ENCODE measurements around the gene PRSS33.

PRSS33 gene

GRCh38 chr16:2767140-2767731 is 20.1 kb downstream of the PRSS33 start:
- in situ Hi-C loops (cut with HindIII; ENCODE audit: low sequenced_read_pairs): no loop called here

GRCh38 chr16:2766430-2767139 is 20.8 kb downstream of the PRSS33 start:
- in situ Hi-C loops (cut with HindIII; ENCODE audit: low sequenced_read_pairs): no loop called here

- in situ Hi-C loops (cut with HindIII; ENCODE audit: low sequenced_read_pairs): no loop called here
These were observed 21.6 kb downstream of the PRSS33 start for GRCh38 chr16:2765462-2766404.

- in situ Hi-C loops (cut with HindIII; ENCODE audit: low sequenced_read_pairs): no loop called here
These were observed 22.6 kb downstream of the PRSS33 start for GRCh38 chr16:2764718-2765117.

GRCh38 chr16:2763173-2763572 is 24.2 kb downstream of the PRSS33 start:
- in situ Hi-C loops (cut with HindIII; ENCODE audit: low sequenced_read_pairs): no loop called here

- in situ Hi-C loops (cut with HindIII; ENCODE audit: low sequenced_read_pairs): no loop called here
These were observed 24.6 kb downstream of the PRSS33 start for GRCh38 chr16:2762711-2763110.

- in situ Hi-C loops (cut with HindIII; ENCODE audit: low sequenced_read_pairs): no loop called here
These were observed 25.3 kb downstream of the PRSS33 start for GRCh38 chr16:2761886-2762583.

GRCh38 chr16:2761472-2761871 is 25.9 kb downstream of the PRSS33 start:
- in situ Hi-C loops (cut with HindIII; ENCODE audit: low sequenced_read_pairs): no loop called here

GRCh38 chr16:2757344-2757743 is 30.0 kb downstream of the PRSS33 start:
- in situ Hi-C loops (cut with HindIII; ENCODE audit: low sequenced_read_pairs): no loop called here

- in situ Hi-C loops (cut with HindIII; ENCODE audit: low sequenced_read_pairs): no loop called here
These were observed 30.9 kb downstream of the PRSS33 start for GRCh38 chr16:2756288-2757015.

GRCh38 chr16:2755158-2755557 is 32.2 kb downstream of the PRSS33 start:
- in situ Hi-C loops (cut with HindIII; ENCODE audit: low sequenced_read_pairs): no loop called here

- in situ Hi-C loops (cut with HindIII; ENCODE audit: low sequenced_read_pairs): no loop called here
These were observed 33.7 kb downstream of the PRSS33 start for GRCh38 chr16:2753733-2754020.

GRCh38 chr16:2752850-2753732 is 34.3 kb downstream of the PRSS33 start:
- in situ Hi-C loops (cut with HindIII; ENCODE audit: low sequenced_read_pairs): no loop called here

- in situ Hi-C loops (cut with HindIII; ENCODE audit: low sequenced_read_pairs): no loop called here
These were observed 35.1 kb downstream of the PRSS33 start, which contains the start of gene SRRM2 for GRCh38 chr16:2752035-2752849. Gene SRRM2 (plus strand): TSS chr16:2752638. CDS start chr16:2756365, 3,727 bp downstream.

GRCh38 chr16:2751577-2752034 is 35.8 kb downstream of the PRSS33 start:
- in situ Hi-C loops (cut with HindIII; ENCODE audit: low sequenced_read_pairs): no loop called here

GRCh38 chr16:2749936-2750335 is 37.4 kb downstream of the PRSS33 start:
- in situ Hi-C loops (cut with HindIII; ENCODE audit: low sequenced_read_pairs): no loop called here

GRCh38 chr16:2749476-2749875 is 37.9 kb downstream of the PRSS33 start:
- in situ Hi-C loops (cut with HindIII; ENCODE audit: low sequenced_read_pairs): no loop called here

- in situ Hi-C loops (cut with HindIII; ENCODE audit: low sequenced_read_pairs): no loop called here
These were observed 38.5 kb downstream of the PRSS33 start for GRCh38 chr16:2748757-2749455.
